HepG2 (cell line): ENCODE results near the gene STK11. TPM values are rescaled to one million over a fixed set of nuclear protein-coding genes. Genes with fewer than 3 reads are reported as not detected.

Experiments used
- ARHGAP35 ChIP-seq: sonication (generic); formaldehyde crosslinking; IDR thresholded peaks from 2 replicates; pipeline ENCODE4 v1.9.0; 2022; ENCODE audit warnings: mild to moderate bottlenecking, inconsistent platforms, moderate library complexity, missing genetic modification reagents, borderline replicate concordance
- HNF1B ChIP-seq: sonication (generic); formaldehyde crosslinking; IDR thresholded peaks from 2 replicates; pipeline ENCODE4 v1.5.1; 2020; ENCODE audit warnings: mild to moderate bottlenecking, moderate library complexity, missing genetic modification reagents
- NCOA2 ChIP-seq: sonication (generic); formaldehyde crosslinking; IDR thresholded peaks from 2 replicates; pipeline ENCODE4 v1.8.0; 2022; ENCODE audit warnings: inconsistent platforms
- ZBTB33 ChIP-seq: sonication (generic); formaldehyde crosslinking; IDR thresholded peaks from 2 replicates; pipeline ENCODE4 v1.4.0; 2020; ENCODE audit warnings: missing genetic modification reagents
- ZBTB4 ChIP-seq: sonication (generic); formaldehyde crosslinking; IDR thresholded peaks from 2 replicates; pipeline ENCODE4 v1.4.0; 2020; ENCODE audit warnings: missing genetic modification reagents, mild to moderate bottlenecking, borderline replicate concordance
- ZNF329 ChIP-seq: sonication (generic); formaldehyde crosslinking; IDR thresholded peaks from 2 replicates; pipeline ENCODE4 v1.9.0; 2021; ENCODE audit warnings: low read depth, mild to moderate bottlenecking, missing genetic modification reagents
- polyA plus RNA-seq, 8 experiments: library from polyadenylated mRNA; depleted of rRNA in 3 of 8; stranded (reverse) in 7 of 8; unstranded in 1 of 8; fragments of >200 nt; fragmentation: Illumina TruSeq in 4 of 8; extraction: Trizol in 4 of 8; gene quantifications; 2 replicates each; pipeline versions ENCODE4 v1.2.1 to v1.2.3, GENCODE V29; 2011 to 2016; ENCODE audit warnings: low read depth in 4 of 8, missing spikeins in 1 of 8, mixed read lengths in 1 of 8; ENCODE audit not compliant: insufficient read depth in 1 of 8
- total RNA-seq, 5 experiments: library from RNA; depleted of rRNA; stranded (reverse); fragments of >200 nt; fragmentation: Illumina TruSeq; extraction: Trizol; gene quantifications; 2 replicates each; pipeline ENCODE4 v1.2.3, GENCODE V29; 2016; ENCODE audit warnings: low read depth in 1 of 5

Gene STK11
- total and polyA plus RNA-seq, 2 of the 13 experiments (the other 11 are each of a cell fraction or from before 2014, with no cell fraction given): 27.5 to 43.6 TPM

GRCh38 chr19:1275976-1276627, 70.5 kb downstream of the STK11 start (continued):
- TF ChIP-seq ZBTB4 (CRISPR knock-in tag) (peak; percentile 51; the same call in 1 of the 2 replicates), ZNF329 (no peak), NCOA2 (CRISPR knock-in tag) (0 out of 2 replicates have a peak, but pooled peaks have one; percentile 6), ARHGAP35 (CRISPR knock-in tag) (0 out of 2 replicates have a peak, but pooled peaks have one; percentile 54), ZBTB33 (0 out of 2 replicates have a peak, but pooled peaks have one; percentile 20), HNF1B (peak; percentile 68; the same call in 1 of the 2 replicates)
